Vagina (tissue), 2 donors: ENCODE measurements around the gene AP1AR. TPM values are rescaled to one million over a fixed set of nuclear protein-coding genes. Genes with fewer than 3 reads are reported as not detected.

Experiments
- DNase-seq, 2 donors: peaks; one replicate each; pipeline ENCODE4 v3.0.0-alpha.2; 2017; ENCODE audit errors: extremely low spot score in 2 of 2
- H3K27ac ChIP-seq: fragments of 200-600 bp; sonication (generic); one replicate; pipeline ENCODE4 v1.5.1; 2019
- H3K27me3 ChIP-seq: fragments of 200-600 bp; sonication (generic); one replicate; pipeline ENCODE4 v1.5.1; 2019
- H3K36me3 ChIP-seq, 2 donors: fragments of 200-600 bp; sonication (generic); one replicate each; pipeline ENCODE4 v1.5.1; 2017 to 2019
- H3K4me1 ChIP-seq: fragments of 200-600 bp; sonication (generic); one replicate; pipeline ENCODE4 v1.5.1; 2019
- H3K4me3 ChIP-seq, 2 donors: fragments of 200-600 bp; sonication (generic); 1 replicate in 1 of 2; 2 replicates in 1 of 2; pipeline ENCODE4 v1.5.1; 2016 to 2019
- H3K9me3 ChIP-seq: fragments of 200-600 bp; sonication (generic); one replicate; pipeline ENCODE4 v1.5.1; 2019
- POLR2A ChIP-seq, 2 donors: fragments of 450-650 bp; IDR thresholded peaks; one replicate each; pipeline ENCODE4 v1.6.1; 2017; ENCODE audit warnings: antibody characterized with exemption in 2 of 2, mild to moderate bottlenecking in 2 of 2, moderate library complexity in 2 of 2
- POLR2AphosphoS5 ChIP-seq, 2 donors: sonication (generic); formaldehyde crosslinking; IDR thresholded peaks; one replicate each; pipeline ENCODE4 v1.9.0; 2017; ENCODE audit warnings: antibody characterized with exemption in 2 of 2, mild to moderate bottlenecking in 2 of 2, low read depth in 1 of 2; ENCODE audit not compliant: insufficient read depth in 1 of 2
- intact Hi-C: fragments of 100-400 bp; cut with DNase I; formaldehyde crosslinking; loops from one replicate; pipeline ENCODE4 v1.15.1; 2023
- total RNA-seq: library from RNA; depleted of rRNA; stranded (reverse); fragments of >200 nt; gene quantifications from one replicate; pipeline ENCODE4 v1.2.3, GENCODE V29; 2016
- TF ChIP-seq, protein P1 (sequence below), 3 experiments: fragments of 450-650 bp in 2 of 3; fragments of 200-600 bp in 1 of 3; sonication (generic) in 1 of 3; IDR thresholded peaks; one replicate each; pipeline ENCODE4 v1.5.1; 2017 to 2019; ENCODE audit warnings: antibody characterized with exemption in 3 of 3, mild to moderate bottlenecking in 2 of 3, moderate library complexity in 2 of 3

Gene AP1AR
- total RNA-seq, 1 donor from 2014 or later = 28.2 TPM

DNA sequence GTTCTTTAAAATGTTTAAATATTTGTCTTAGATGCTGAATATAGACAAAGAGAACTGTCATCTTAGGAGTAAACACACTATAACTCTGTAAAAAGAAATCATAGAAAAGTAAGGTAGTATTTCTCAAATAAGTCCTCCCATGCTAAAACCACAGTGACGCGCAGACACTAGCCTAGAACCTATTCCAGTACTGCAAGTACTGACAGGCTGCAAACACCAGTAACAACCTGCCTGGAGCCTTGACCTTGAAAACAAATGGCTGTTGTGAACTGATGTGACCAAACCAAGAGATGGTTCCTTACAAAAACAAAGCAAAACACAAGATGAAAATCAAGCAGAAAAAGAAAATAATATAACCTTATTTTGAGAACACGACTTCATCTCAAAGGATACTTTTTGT is 45.6 kb downstream of the AP1AR start:
- peak in 1 of 2 donors; percentile 35 for TF ChIP-seq POLR2AphosphoS5 (IDR thresholded peaks at IDR 0.05; ENCODE audit: insufficient read depth in 1 of 2, low read depth in 1 of 2)
- TF ChIP-seq, protein P1, sequence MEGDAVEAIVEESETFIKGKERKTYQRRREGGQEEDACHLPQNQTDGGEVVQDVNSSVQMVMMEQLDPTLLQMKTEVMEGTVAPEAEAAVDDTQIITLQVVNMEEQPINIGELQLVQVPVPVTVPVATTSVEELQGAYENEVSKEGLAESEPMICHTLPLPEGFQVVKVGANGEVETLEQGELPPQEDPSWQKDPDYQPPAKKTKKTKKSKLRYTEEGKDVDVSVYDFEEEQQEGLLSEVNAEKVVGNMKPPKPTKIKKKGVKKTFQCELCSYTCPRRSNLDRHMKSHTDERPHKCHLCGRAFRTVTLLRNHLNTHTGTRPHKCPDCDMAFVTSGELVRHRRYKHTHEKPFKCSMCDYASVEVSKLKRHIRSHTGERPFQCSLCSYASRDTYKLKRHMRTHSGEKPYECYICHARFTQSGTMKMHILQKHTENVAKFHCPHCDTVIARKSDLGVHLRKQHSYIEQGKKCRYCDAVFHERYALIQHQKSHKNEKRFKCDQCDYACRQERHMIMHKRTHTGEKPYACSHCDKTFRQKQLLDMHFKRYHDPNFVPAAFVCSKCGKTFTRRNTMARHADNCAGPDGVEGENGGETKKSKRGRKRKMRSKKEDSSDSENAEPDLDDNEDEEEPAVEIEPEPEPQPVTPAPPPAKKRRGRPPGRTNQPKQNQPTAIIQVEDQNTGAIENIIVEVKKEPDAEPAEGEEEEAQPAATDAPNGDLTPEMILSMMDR (IDR thresholded peaks at IDR 0.05) = no peak
- Histone ChIP-seq H3K9me3 (no peaks in the 10 kb centered on the region), H3K36me3 (peaks cover 0 to 9% of the 10 kb centered on the region in 2 donors), H3K27me3 (no peaks in the 10 kb centered on the region), H3K4me3 (no peak overlapping the region), H3K27ac (no peak overlapping the region), H3K4me1 (peaks cover 21% of the 10 kb centered on the region)
- no peak for DNase-seq
- intact Hi-C loops = no loop called here

GRCh38 chr4:112277705-112278448 is 46.3 kb downstream of the AP1AR start:
- H3K4me1 ChIP-seq = peaks cover 21% of the 10 kb centered on the region

GRCh38 chr4:112279025-112279881 is 47.7 kb downstream of the AP1AR start:
- intact Hi-C loops = no loop called here
- no peak for TF ChIP-seq POLR2A (IDR thresholded peaks at IDR 0.05)
- no peak for TF ChIP-seq POLR2AphosphoS5 (IDR thresholded peaks at IDR 0.05; ENCODE audit: insufficient read depth in 1 of 2, low read depth in 1 of 2)
- TF ChIP-seq, protein P1 (IDR thresholded peaks at IDR 0.05) = no peak
- Histone ChIP-seq H3K27ac (no peak overlapping the region), H3K4me3 (no peak overlapping the region), H3K36me3 (peaks cover 0 to 9% of the 10 kb centered on the region in 2 donors), H3K27me3 (no peaks in the 10 kb centered on the region), H3K4me1 (peaks cover 33% of the 10 kb centered on the region), H3K9me3 (no peaks in the 10 kb centered on the region)
- no peak for DNase-seq

More at GRCh38 chr4:112277705-112278448, 46.3 kb downstream of the AP1AR start:
- TF ChIP-seq, protein P1 (IDR thresholded peaks at IDR 0.05) = no peak
- TF ChIP-seq POLR2A (IDR thresholded peaks at IDR 0.05) = no peak
- no peak for TF ChIP-seq POLR2AphosphoS5 (IDR thresholded peaks at IDR 0.05; ENCODE audit: insufficient read depth in 1 of 2, low read depth in 1 of 2)
- Histone ChIP-seq H3K36me3 (peaks cover 0 to 9% of the 10 kb centered on the region in 2 donors), H3K4me3 (no peak overlapping the region), H3K27ac (no peak overlapping the region), H3K9me3 (no peaks in the 10 kb centered on the region), H3K27me3 (no peaks in the 10 kb centered on the region)
- DNase-seq = no peak
- intact Hi-C loops = no loop called here

DNA sequence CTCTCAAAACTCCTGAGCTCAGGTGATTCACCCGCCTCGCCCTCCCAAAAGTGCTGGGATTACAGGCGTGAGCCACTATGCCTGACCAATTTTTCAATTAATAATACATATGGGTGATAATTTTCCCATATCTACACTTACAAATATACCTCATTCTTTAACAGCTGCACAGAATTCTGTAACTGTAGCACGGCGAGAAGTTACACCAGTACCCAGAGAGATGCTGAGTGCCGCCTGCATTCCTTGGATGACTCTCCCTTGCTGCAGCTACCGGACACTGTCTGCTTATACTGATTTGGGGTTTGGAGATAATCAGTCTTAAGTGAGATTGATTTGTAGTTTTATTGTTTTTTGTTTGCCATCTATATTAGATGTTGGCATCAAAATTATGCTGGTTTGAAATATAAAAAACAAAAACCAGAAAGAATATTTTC is 48.3 kb downstream of the AP1AR start:
- Histone ChIP-seq H3K4me1 (peaks cover 39% of the 10 kb centered on the region), H3K27me3 (no peaks in the 10 kb centered on the region), H3K27ac (no peak overlapping the region), H3K4me3 (no peak overlapping the region), H3K36me3 (peaks cover 0 to 9% of the 10 kb centered on the region in 2 donors), H3K9me3 (no peaks in the 10 kb centered on the region)
- no peak for DNase-seq
- TF ChIP-seq POLR2AphosphoS5 (IDR thresholded peaks at IDR 0.05; ENCODE audit: insufficient read depth in 1 of 2, low read depth in 1 of 2) (no peak), POLR2A (IDR thresholded peaks at IDR 0.05) (no peak)
- TF ChIP-seq, protein P1 (IDR thresholded peaks at IDR 0.05) = no peak
- intact Hi-C loops = loop anchor here (10.0 kb wide), 1 partner anchor 45 kb away; the partner anchor contains the start of gene AP1AR
